Activated CD8-positive, alpha-beta T cell treated with anti-CD3 and anti-CD28 coated beads for 36 hours (primary cell): ENCODE measurements around the gene TRIO. TPM values are rescaled to one million over a fixed set of nuclear protein-coding genes. Genes with fewer than 3 reads are reported as not detected.

Experiments
- ATAC-seq: fragments of 200-7000 bp; cut with Tn5 transposase; one replicate; pipeline ENCODE4 v1.10.0; 2021; ENCODE audit warnings: mild to moderate bottlenecking, moderate library complexity
- CTCF ChIA-PET: fragments of 350-600 bp; sonication (Branson Sonifier 250); formaldehyde crosslinking; loops from one replicate; lab custom pipeline; 2021; ENCODE audit warnings: antibody characterized with exemption; lab: Charles Lee
- POLR2A ChIA-PET: fragments of 350-600 bp; sonication (Branson Sonifier 250); formaldehyde crosslinking; loops from one replicate; lab custom pipeline; 2021; ENCODE audit warnings: antibody characterized with exemption; lab: Charles Lee
- DNase-seq: peaks from one replicate; pipeline ENCODE4 v3.0.0-alpha.2; 2020
- H3K27ac Mint-ChIP-seq: one replicate; pipeline ENCODE4 v1.8.0; 2021; ENCODE audit warnings: mild to moderate bottlenecking, mixed read lengths
- H3K27me3 Mint-ChIP-seq: one replicate; pipeline ENCODE4 v1.8.0; 2021; ENCODE audit warnings: mixed read lengths
- H3K36me3 Mint-ChIP-seq: one replicate; pipeline ENCODE4 v1.8.0; 2021; ENCODE audit warnings: low read depth, mixed read lengths
- H3K4me1 Mint-ChIP-seq: one replicate; pipeline ENCODE4 v1.8.0; 2021; ENCODE audit warnings: low read depth, mixed read lengths
- H3K4me3 Mint-ChIP-seq: one replicate; pipeline ENCODE4 v1.8.0; 2021; ENCODE audit warnings: mild to moderate bottlenecking, moderate library complexity, mixed read lengths
- H3K9me3 Mint-ChIP-seq: one replicate; pipeline ENCODE4 v1.8.0; 2021; ENCODE audit warnings: mixed read lengths
- intact Hi-C: fragments of 100-400 bp; cut with micrococcal nuclease; formaldehyde crosslinking; loops from one replicate; pipeline ENCODE4 v1.10.0; 2022
- total RNA-seq, 2 experiments: library from RNA; stranded (reverse); gene quantifications; one replicate each; pipeline ENCODE4 v1.2.3, GENCODE V29; 2021
- TF ChIP-seq, protein P1 (sequence below): fragments of 200-600 bp; IDR thresholded peaks from one replicate; pipeline ENCODE4 v1.8.0; 2022; ENCODE audit warnings: antibody characterized with exemption, mild to moderate bottlenecking

Gene TRIO
- total RNA-seq, 2 experiments from 2014 or later, result 11.4 to 11.5 TPM

GRCh38 chr5:14364576-14365472, 221.7 kb downstream of the TRIO start:
- Mint-ChIP-seq H3K4me3 (no peak overlapping the region), H3K36me3 (no peaks in the 10 kb centered on the region), H3K27me3 (no peaks in the 10 kb centered on the region), H3K4me1 (peaks cover 33% of the 10 kb centered on the region), H3K9me3 (no peaks in the 10 kb centered on the region), H3K27ac (peak overlapping the region; percentile 37)
- DNase-seq, result peak; percentile 22
- intact Hi-C loops, result loop anchor here (1.0 to 10.0 kb wide), 2 partner anchors 283 to 650 kb away; no protein-coding TSS in a partner anchor
- ATAC-seq, result no peak
- TF ChIP-seq, protein P1, sequence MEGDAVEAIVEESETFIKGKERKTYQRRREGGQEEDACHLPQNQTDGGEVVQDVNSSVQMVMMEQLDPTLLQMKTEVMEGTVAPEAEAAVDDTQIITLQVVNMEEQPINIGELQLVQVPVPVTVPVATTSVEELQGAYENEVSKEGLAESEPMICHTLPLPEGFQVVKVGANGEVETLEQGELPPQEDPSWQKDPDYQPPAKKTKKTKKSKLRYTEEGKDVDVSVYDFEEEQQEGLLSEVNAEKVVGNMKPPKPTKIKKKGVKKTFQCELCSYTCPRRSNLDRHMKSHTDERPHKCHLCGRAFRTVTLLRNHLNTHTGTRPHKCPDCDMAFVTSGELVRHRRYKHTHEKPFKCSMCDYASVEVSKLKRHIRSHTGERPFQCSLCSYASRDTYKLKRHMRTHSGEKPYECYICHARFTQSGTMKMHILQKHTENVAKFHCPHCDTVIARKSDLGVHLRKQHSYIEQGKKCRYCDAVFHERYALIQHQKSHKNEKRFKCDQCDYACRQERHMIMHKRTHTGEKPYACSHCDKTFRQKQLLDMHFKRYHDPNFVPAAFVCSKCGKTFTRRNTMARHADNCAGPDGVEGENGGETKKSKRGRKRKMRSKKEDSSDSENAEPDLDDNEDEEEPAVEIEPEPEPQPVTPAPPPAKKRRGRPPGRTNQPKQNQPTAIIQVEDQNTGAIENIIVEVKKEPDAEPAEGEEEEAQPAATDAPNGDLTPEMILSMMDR, result peak; percentile 37
- POLR2A ChIA-PET, result interaction anchor here (0.8 kb wide), 1 partner anchor 221 kb away, joined by 3 read pairs; no protein-coding TSS in a partner anchor
- CTCF ChIA-PET, result interaction anchor here (0.9 to 9.0 kb wide), 24 partner anchors 9 to 338 kb away, joined by 3 to 172 read pairs (median 6); partner anchors contain the start of gene OTULINL

DNA sequence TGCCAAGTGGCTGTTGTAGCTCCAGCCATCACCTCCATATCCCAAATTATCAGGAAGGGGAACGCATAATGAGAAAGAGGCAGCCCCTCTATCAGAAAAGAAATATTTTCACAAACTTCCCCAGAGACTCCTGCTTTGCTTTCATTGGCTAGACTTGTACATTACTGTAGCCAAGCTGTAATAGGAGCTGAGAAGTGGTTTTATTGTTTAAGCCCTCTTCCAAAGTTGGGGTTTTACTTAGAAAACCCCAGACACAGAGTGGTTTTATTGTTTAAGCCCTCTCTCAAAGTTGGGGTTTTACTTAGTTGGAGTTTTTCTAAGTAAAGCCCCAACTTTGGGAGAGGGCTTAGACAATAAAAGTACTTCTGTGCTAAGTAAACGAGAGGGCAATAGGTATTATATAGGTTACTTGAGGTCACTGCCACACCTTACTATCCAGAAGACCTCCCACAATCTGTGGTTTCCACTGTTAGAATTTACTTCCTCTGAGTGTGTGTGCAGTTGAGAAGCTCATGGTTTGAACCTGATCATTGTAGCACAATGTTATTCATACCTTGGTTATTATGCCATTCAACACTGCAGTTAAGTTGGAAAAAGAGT, 222.8 kb downstream of the TRIO start:
- ChIA-PET POLR2A (no interaction called here), CTCF (interaction anchor here (0.7 to 9.0 kb wide), 16 partner anchors 10 to 302 kb away, joined by 3 to 172 read pairs (median 6); partner anchors contain the start of gene OTULINL)
- no peaks in the 10 kb centered on the region for H3K36me3 Mint-ChIP-seq
- no peaks in the 10 kb centered on the region for H3K9me3 Mint-ChIP-seq
- H3K4me3 Mint-ChIP-seq, result no peak overlapping the region
- peak; percentile 92 for ATAC-seq
- H3K4me1 Mint-ChIP-seq, result peaks cover 35% of the 10 kb centered on the region
- no peaks in the 10 kb centered on the region for H3K27me3 Mint-ChIP-seq
- peak overlapping the region; percentile 80 for H3K27ac Mint-ChIP-seq
- intact Hi-C loops, result loop anchor here (10.0 kb wide), 1 partner anchor 649 kb away; no protein-coding TSS in a partner anchor
- TF ChIP-seq, protein P1, result no peak
- DNase-seq, result peak; percentile 36

- no peaks in the 10 kb centered on the region for H3K36me3 Mint-ChIP-seq
- DNase-seq (no peak), ATAC-seq (no peak)
- H3K4me3 Mint-ChIP-seq, result no peak overlapping the region
- no peak overlapping the region for H3K27ac Mint-ChIP-seq
- intact Hi-C loops, result loop anchor here (10.0 kb wide), 1 partner anchor 648 kb away; no protein-coding TSS in a partner anchor
- H3K9me3 Mint-ChIP-seq, result no peaks in the 10 kb centered on the region
- H3K27me3 Mint-ChIP-seq, result no peaks in the 10 kb centered on the region
- ChIA-PET CTCF (interaction anchor here (1.1 to 9.0 kb wide), 7 partner anchors 11 to 287 kb away, joined by 3 to 172 read pairs (median 9); no protein-coding TSS in a partner anchor), POLR2A (no interaction called here)
- H3K4me1 Mint-ChIP-seq, result peaks cover 35% of the 10 kb centered on the region
- TF ChIP-seq, protein P1, result no peak
These were observed 223.6 kb downstream of the TRIO start for GRCh38 chr5:14366763-14367162.

DNA sequence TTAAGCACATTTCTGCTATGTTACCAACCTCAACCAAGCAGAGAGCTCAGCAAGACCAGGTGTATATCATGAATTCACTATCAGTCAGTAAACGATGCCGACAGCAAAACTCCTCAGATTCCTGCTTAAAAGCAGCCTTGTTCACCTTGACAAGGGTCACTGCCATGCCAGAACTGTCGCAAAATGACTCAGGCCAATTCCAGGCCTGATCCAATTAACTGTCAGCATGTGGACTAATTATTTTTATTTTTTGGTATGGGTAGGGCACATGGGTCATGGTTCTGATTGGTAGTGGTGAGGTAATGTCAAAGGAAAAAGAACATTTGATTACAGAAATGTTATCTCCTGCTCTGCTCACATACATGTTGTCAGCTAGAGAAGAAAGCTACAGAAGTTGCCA, 224.2 kb downstream of the TRIO start:
- H3K4me3 Mint-ChIP-seq, result no peak overlapping the region
- no peaks in the 10 kb centered on the region for H3K27me3 Mint-ChIP-seq
- POLR2A ChIA-PET, result no interaction called here
- DNase-seq (no peak), ATAC-seq (no peak)
- TF ChIP-seq, protein P1, result no peak
- CTCF ChIA-PET, result interaction anchor here (1.1 to 9.0 kb wide), 6 partner anchors 12 to 286 kb away, joined by 3 to 172 read pairs (median 11); no protein-coding TSS in a partner anchor
- intact Hi-C loops, result loop anchor here (10.0 kb wide), 1 partner anchor 647 kb away; no protein-coding TSS in a partner anchor
- H3K9me3 Mint-ChIP-seq, result no peaks in the 10 kb centered on the region
- no peaks in the 10 kb centered on the region for H3K36me3 Mint-ChIP-seq
- peaks cover 35% of the 10 kb centered on the region for H3K4me1 Mint-ChIP-seq
- H3K27ac Mint-ChIP-seq, result no peak overlapping the region
